ENCODE results near the gene ASPA. TPM values are rescaled to one million over a fixed set of nuclear protein-coding genes. Genes with fewer than 3 reads are reported as not detected.

ASPA gene
- total RNA-seq, 2 experiments from 2014 or later, result not detected

GRCh38 chr17:3510090-3510489 lies 34.3 kb downstream of the ASPA start:
- no peaks in the 10 kb centered on the region for H3K36me3 ChIP-seq (ENCODE audit: insufficient read depth, low read length)
- no peak for DNase-seq (ENCODE audit: low spot score)
- H3K9me3 ChIP-seq (ENCODE audit: low read length), result no peaks in the 10 kb centered on the region
- POLR2A ChIA-PET, result no interaction called here
- CTCF ChIA-PET (ENCODE audit: unreplicated experiment), result no interaction called here
- no peaks in the 10 kb centered on the region for H3K79me2 ChIP-seq (ENCODE audit: insufficient read depth, low read depth, low read length)
- no peak overlapping the region for H2AFZ ChIP-seq (ENCODE audit: low read length)
- no peaks in the 10 kb centered on the region for H3K4me1 ChIP-seq (ENCODE audit: insufficient read depth, low read length, poor library complexity, severe bottlenecking)
- no peaks in the 10 kb centered on the region for H4K20me1 ChIP-seq (ENCODE audit: insufficient read depth, low read length)
- no peak overlapping the region for H3K27ac ChIP-seq (ENCODE audit: low read depth, low read length, poor library complexity, severe bottlenecking)
- H3K4me3 ChIP-seq (ENCODE audit: low read depth, low read length, poor library complexity, severe bottlenecking), result no peak overlapping the region
- TF ChIP-seq CTCF (conservative IDR thresholded peaks at IDR 0.05; ENCODE audit: low read length) (no peak), EZH2phosphoT487 (IDR thresholded peaks at IDR 0.05; ENCODE audit: borderline replicate concordance, low read depth, low read length) (no peak)
- no peaks in the 10 kb centered on the region for H3K9me2 ChIP-seq (ENCODE audit: insufficient read depth, low read length)
- no peak overlapping the region for H3K4me2 ChIP-seq (ENCODE audit: low read length)
- intact Hi-C loops (cut with micrococcal nuclease; ENCODE audit: unreplicated experiment), result no loop called here
- BruUV-seq (replicated peaks), result no TSS peak

- Histone ChIP-seq H4K20me1 (ENCODE audit: insufficient read depth, low read length) (no peaks in the 10 kb centered on the region), H3K9me3 (ENCODE audit: low read length) (no peaks in the 10 kb centered on the region), H3K4me3 (ENCODE audit: low read depth, low read length, poor library complexity, severe bottlenecking) (no peak overlapping the region), H3K4me1 (ENCODE audit: insufficient read depth, low read length, poor library complexity, severe bottlenecking) (no peaks in the 10 kb centered on the region), H3K27ac (ENCODE audit: low read depth, low read length, poor library complexity, severe bottlenecking) (no peak overlapping the region), H3K4me2 (ENCODE audit: low read length) (no peak overlapping the region), H2AFZ (ENCODE audit: low read length) (no peak overlapping the region), H3K79me2 (ENCODE audit: insufficient read depth, low read depth, low read length) (no peaks in the 10 kb centered on the region), H3K9me2 (ENCODE audit: insufficient read depth, low read length) (no peaks in the 10 kb centered on the region), H3K36me3 (ENCODE audit: insufficient read depth, low read length) (no peaks in the 10 kb centered on the region)
- no TSS peak for BruUV-seq (replicated peaks)
- intact Hi-C loops (cut with micrococcal nuclease; ENCODE audit: unreplicated experiment), result no loop called here
- ChIA-PET POLR2A (no interaction called here), CTCF (ENCODE audit: unreplicated experiment) (no interaction called here)
- TF ChIP-seq CTCF (conservative IDR thresholded peaks at IDR 0.05; ENCODE audit: low read length) (no peak), EZH2phosphoT487 (IDR thresholded peaks at IDR 0.05; ENCODE audit: borderline replicate concordance, low read depth, low read length) (no peak)
- no peak for DNase-seq (ENCODE audit: low spot score)
Observed at GRCh38 chr17:3511852-3512504, 36.2 kb downstream of the ASPA start.

- Histone ChIP-seq H3K9me3 (ENCODE audit: low read length) (no peaks in the 10 kb centered on the region), H3K9me2 (ENCODE audit: insufficient read depth, low read length) (no peaks in the 10 kb centered on the region), H3K27ac (ENCODE audit: low read depth, low read length, poor library complexity, severe bottlenecking) (no peak overlapping the region), H3K36me3 (ENCODE audit: insufficient read depth, low read length) (no peaks in the 10 kb centered on the region), H3K4me3 (ENCODE audit: low read depth, low read length, poor library complexity, severe bottlenecking) (no peak overlapping the region), H3K79me2 (ENCODE audit: insufficient read depth, low read depth, low read length) (no peaks in the 10 kb centered on the region), H3K4me2 (ENCODE audit: low read length) (no peak overlapping the region), H4K20me1 (ENCODE audit: insufficient read depth, low read length) (no peaks in the 10 kb centered on the region), H2AFZ (ENCODE audit: low read length) (no peak overlapping the region), H3K4me1 (ENCODE audit: insufficient read depth, low read length, poor library complexity, severe bottlenecking) (no peaks in the 10 kb centered on the region)
- intact Hi-C loops (cut with micrococcal nuclease; ENCODE audit: unreplicated experiment), result no loop called here
- ChIA-PET CTCF (ENCODE audit: unreplicated experiment) (no interaction called here), POLR2A (no interaction called here)
- TF ChIP-seq EZH2phosphoT487 (IDR thresholded peaks at IDR 0.05; ENCODE audit: borderline replicate concordance, low read depth, low read length) (no peak), CTCF (conservative IDR thresholded peaks at IDR 0.05; ENCODE audit: low read length) (no peak)
- BruUV-seq (replicated peaks), result no TSS peak
- no peak for DNase-seq (ENCODE audit: low spot score)
Observed at GRCh38 chr17:3512505-3513171, 36.8 kb downstream of the ASPA start.
